Eye (tissue), 1 donor: Measurements from ENCODE around the gene NOS1AP.
"Not testable (repeated sequence)": the region's sequence is repeated elsewhere in the genome, so short reads cannot be mapped to it uniquely, and the experiment has no call there.

Experiments used
- DNase-seq: peaks from one replicate; pipeline ENCODE4 v3.0.0-alpha.2; 2015

NOS1AP gene

DNA sequence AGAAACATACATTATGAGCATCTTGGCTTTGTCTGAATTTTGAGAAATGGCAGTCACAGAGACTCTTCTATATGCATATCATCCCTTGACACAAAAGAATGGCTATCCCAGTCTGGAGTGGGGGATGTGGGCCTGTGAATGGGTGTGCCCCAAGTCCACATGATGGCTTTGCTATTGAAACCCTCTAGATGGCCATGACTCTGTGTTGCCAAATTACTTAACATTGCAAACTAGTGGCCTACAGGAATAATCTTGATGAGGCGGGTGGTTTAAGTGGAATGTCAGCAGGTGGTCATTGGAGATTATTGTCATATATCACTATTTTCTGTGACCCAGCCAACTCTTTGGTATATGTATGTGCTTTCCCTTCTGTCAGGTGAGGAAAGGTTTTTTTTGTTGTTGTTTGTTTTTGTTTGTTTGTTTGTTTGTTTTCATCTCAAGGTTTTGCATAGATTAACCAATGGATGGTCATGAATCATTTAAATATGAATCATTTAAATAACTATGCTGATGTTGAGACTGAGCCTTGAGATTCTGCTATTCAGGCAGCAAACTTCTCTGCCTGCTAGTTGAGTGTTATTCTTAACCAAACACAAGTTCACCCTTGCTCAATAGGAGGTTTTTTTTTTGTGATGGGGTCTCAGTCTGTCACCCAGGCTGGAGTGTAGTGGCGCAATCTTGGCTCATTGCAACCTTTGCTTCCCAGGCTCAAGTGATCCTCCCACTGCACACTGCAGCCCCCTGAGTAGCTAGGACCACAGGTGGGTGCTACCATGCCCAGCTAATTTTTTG lies 103.0 kb downstream of the NOS1AP start:
- DNase-seq, result no peak

DNA sequence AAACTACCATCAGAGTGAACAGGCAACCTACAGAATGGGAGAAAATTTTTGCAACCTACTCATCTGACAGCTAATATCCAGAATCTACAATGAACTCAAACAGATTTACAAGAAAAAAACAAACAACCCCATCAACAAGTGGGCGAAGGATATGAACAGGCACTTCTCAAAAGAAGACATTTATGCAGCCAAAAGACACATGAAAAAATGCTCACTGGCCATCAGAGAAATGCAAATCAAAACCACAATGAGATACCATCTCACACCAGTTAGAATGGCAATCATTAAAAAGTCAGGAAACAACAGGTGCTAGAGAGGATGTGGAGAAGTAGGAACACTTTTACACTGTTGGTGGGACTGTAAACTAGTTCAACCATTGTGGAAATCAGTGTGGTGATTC lies 104.1 kb downstream of the NOS1AP start:
- DNase-seq, result not testable (repeated sequence)

DNA sequence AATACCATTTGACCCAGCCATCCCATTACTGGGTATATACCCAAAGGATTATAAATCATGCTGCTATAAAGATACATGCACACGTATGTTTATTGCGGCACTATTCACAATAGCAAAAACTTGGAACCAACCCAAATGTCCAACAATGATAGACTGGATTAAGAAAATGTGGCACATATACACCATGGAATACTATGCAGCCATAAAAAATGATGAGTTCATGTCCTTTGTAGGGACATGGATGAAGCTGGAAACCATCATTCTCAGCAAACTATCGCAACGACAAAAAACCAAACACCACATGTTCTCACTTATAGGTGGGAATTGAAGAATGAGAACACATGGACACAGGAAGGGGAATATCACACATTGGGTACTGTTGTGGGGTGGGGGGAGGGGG lies 104.5 kb downstream of the NOS1AP start:
- DNase-seq, result not testable (repeated sequence)

DNA sequence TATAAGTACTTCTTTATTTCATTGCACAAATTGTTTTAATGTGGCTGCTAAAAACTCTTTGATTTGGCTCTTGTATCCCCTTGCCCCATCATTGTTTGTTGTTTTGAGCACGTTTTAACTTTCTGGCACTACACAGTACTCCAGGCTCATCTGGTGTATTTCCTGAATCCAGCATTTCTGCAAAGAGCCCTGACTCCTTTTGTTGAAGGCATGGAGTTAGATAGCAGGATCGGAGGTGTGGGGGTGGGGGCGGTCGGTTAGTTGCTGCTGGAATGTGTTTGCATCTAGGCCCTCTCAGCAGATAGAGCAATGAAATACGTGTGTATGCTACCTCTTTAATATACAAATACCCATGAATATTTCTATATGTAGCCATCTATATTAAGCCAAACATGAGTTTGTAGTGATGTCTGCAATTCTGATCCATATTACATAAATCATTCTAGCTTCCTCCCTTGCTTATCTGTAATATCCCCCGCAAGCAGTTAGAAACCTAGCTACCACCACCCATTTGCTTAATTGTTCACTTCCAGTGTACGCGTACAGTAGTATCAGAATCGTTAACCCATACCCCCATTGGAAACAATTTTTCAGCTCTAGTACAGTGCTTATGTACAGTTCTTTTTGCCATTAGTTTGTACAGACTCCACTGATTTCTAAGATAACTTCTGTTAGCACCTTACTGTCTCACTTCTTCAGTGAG lies 106.0 kb downstream of the NOS1AP start:
- DNase-seq, result no peak

DNA sequence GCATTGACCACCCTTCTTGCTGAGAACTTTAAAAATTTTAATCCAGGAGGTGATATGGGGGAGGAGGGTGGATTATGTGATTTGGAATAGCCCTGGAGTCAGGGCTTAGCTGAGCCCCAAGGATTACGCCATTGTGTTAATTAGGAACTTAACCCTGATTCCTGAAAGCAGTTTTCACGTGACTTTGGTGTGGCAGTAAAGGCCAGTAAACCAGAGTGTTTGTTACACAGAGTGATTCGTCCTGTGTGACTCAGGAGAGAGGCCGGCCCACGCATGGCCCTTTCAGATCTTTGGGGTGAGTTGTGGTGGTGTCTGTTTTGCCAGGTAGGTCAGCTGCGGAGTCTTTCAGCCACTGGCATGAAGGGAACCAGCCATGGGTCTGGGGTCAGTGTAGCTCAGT lies 107.6 kb downstream of the NOS1AP start:
- DNase-seq, result no peak

DNA sequence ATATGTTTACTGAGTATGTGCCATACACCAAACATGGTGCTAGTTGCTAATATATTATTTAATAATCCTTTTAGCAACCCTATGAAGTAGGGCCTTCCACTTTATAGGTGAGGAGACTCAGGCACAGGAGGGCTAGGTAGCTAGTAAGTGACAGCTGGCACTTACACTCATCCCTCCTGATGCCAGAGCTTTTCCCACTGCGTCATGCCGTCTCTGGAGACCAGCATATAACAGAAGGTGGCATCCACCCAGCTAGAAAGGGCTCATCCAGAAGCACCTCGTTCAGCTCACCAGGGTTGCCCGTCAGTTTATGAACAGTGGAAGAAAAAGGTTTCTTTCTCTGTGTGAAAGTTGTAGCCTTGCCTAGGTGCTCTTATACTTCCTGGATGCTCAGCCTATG lies 108.9 kb downstream of the NOS1AP start:
- DNase-seq, result no peak

DNA sequence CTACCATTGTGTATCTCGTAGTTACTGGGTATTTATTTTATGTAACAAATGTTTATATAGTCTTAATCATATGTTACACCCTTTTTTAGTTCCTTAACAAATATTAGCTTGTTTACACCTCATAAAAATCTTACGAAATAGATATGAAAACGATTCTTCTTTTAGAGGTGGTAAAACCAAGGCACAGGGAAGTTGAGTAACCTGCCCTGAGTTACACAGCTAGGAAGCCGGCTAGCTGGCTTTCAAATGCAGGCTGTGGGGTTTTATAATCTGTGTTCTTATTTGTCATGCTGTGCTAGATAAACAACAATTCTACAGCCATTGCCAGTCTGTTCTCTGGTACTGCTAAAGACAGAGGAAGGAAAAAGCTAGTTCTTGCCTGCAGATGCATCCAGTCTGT lies 109.6 kb downstream of the NOS1AP start:
- DNase-seq, result no peak

DNA sequence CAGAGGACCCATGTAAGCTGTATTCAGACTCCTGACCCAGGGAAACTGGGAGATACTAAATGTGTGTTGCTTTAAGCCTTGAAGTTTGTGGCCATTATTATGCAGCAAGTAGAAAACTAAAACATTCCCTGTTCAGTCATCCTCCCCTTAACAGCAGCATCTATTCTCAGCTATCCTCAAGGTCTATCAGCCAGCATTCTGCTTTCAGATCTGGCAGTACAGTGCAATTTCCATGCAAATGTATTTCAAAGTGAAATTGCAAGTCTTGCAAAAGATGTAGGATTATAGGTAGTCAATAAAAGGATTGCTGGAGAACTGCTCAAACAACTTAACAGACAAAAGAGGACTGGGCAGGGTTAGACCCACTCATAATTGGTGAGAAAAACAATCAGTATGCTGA lies 111.3 kb downstream of the NOS1AP start:
- DNase-seq, result no peak

DNA sequence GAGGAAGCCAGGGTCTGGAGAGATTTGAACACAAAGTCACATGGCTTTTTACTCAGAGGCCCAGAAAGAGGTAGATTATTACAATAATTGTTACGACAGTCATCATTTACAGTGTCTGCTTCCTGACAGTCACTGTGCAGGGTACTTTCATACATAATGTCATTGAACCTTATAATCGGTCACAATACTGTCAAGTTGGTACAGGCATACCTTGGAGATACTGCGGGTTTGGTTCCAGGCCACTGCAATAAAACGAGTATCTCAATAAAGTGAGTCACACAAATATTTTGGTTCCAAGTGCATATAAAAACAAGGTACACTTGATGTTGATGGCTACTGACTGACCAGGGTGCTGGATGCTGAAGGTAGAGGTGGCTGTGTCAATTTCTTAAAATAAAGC lies 112.6 kb downstream of the NOS1AP start:
- no peak for DNase-seq

DNA sequence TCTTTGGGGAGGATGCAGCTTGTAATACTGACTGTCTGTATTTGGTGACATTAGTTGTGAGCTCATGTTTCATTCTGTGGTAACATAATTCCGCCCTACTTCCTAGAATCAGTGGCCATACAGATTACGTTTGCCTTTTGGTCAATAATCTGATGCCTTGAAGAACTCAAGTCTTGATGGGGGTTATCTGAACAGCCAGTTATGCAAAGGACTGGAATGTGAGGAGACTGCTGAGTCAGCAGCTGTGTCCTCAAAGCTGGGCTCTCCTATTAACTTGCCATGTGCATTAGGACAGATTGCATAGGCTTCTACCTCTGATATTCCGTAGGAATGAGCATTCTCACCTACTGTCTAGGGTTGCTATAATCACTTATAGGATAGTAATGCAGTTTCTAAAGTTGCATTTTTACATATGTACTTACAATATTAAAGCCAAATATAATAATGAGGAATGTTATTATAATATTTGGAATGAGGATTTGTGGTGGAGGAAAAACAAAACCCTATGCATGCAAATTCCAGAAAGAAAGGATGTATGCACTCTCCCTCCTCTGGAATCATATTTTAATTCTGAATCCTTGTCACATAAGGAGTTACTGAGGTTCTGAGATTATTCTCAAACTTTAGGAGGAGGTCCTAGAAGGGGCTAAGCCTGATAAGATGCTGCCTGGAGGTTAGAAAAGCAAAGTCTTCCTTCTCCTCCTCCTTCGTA lies 116.0 kb downstream of the NOS1AP start:
- DNase-seq, result no peak

DNA sequence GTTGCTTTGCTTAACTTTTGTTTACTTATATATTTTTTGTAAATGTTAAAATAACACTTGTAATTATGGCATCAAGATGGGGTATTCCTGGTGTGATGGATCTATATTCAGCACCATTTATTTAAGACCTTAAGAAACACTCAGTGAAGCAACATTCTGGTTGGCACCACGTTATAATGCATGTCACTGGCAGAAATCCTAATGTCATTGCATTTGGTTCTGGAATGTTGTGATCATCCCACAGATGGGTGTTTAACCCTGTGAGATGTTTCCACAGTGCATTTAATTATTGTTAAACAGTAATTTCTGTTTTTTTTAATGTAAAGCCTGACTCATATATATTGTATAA lies 116.5 kb downstream of the NOS1AP start:
- DNase-seq, result no peak

DNA sequence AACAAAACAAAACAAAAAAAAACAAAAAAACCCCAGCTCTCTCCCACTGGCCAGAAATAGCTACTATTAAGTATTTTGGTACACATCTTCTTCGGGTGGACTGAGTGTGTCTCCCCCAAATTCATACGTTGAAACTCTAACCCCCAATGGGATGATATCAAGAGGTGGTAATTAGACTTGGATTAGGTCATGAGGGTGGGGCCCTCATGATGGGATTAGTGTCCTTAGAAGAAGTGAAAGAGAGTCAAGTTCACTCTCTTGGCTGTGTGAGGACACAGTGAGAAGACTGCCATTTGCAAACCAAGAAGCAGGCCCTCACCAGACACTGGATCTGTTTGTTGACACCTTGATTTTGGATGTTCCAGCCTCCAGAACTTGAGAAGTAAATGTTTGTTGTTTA lies 116.9 kb downstream of the NOS1AP start:
- no peak for DNase-seq

DNA sequence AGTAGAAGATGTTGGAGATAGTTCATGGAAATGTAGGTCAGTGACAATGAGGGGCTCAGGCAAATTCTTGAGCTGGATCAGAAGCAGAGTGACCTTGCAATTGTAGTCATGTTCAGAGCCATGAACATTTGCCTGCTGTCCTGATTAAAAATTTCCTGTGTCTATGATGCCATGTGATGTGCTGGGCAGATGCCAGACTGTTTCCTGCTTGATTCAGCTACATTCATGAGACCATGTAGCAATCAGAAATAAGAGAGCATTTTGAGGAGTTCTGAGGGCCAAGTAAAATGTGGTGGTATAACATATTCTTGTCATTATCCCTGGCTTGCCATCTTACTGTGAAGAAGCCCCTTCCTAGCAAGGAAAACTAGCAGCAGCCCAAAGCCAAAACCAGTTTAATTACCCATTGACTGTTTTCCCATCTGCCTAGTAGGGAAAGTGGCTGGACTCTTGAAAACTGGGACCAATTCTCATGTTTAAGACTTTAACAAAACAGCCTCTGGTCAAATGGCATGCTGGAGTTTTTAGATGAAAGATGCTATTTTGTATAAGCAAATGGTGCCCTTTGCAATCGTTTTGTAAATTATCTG lies 118.3 kb downstream of the NOS1AP start:
- DNase-seq, result no peak

DNA sequence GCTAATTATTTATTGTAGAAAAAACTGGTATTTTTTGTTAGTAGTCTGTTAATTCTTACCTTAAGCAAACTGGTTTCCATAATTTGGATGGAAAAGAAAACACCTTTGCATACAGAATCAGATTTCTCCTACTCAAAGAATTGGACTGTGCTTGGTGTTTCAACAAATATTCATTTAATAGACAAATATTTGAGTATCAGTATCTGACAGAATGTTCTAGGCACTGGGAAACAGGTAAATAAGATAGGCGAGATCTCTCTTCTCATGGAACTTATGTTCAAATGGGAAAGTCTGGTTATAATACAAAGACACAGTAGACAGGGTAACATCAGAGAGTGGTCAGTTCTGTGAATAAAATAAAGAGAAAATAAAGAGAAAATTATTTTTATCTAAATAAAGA lies 119.9 kb downstream of the NOS1AP start:
- DNase-seq, result no peak

DNA sequence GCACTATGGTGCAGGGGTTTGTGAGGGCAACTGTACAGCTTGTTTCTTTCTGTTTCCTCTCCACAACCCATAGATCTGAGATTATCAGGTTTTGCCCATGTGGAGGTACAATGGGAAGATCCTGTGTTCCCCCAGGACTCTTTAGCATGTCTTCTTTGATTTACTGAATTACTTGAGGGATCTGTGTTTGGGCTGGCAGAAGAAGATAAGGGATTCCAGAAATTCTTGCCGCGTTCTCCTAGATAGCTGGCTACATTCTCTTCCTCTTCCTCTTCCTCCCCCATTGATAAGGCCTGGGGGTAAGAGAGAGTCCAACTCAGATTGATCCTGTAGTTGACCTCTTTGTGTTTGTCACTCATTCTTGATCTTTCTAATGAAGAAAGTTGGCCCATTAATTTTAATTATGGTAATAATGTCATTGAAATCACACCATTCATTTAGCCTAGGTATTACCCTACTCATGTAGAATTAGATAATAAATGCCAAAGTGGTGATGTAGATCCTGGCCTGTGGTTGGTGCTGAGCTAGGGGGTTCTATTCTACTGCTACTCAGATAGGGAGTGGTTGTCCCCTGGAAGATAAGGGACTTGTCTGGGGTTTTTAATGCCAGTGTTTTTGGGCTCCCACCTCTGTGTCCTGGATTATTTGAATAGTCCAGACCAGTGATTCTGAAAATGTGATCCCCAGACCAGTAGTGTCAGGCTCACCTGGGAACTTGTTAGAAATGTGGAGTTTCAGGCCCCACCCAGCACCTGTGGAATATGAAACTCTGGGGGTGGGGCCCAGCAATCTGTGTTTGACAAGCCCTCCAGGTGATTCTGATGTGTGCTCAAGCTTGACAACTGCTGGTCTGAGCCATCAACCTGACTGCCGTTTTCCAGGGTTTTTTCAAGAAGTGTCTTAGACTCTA lies 122.2 kb downstream of the NOS1AP start:
- DNase-seq, result no peak

DNA sequence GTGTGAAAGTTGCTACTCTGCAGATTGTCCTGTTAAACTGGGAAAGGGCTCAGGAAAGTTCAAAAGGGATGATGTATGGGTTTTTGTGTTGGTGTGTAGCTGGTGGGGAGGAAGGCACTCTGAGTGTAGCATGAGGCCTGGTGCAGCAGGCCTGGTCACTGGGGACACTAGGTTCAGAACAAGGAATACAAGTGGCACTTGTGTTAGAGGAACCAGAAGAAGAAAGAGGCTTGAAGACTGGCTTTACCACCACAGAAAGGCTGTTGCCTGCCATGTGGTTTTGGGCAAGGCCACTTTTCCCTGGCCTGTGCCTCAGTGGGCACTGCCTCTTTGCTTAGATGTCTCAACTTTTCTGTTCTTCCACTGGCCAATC lies 122.8 kb downstream of the NOS1AP start:
- no peak for DNase-seq

DNA sequence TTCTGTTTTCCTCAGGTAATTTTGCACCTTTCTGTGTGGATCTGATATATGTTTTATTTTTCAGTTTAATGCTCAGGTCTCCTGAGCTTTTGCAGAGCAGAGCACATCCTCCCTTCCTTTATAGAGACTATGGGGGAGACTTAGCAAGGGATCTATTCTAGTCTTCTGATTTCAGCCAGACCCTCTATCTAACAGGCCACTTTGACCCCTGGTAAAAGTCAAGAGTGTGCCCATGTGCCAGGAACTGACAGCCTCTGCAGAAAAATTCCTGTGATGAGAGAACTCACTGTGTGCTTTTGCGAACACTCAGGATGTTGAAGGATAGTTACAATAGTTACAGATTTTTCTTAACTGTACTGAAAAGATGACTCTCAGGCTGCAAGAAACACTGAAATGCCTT lies 123.3 kb downstream of the NOS1AP start:
- no peak for DNase-seq

DNA sequence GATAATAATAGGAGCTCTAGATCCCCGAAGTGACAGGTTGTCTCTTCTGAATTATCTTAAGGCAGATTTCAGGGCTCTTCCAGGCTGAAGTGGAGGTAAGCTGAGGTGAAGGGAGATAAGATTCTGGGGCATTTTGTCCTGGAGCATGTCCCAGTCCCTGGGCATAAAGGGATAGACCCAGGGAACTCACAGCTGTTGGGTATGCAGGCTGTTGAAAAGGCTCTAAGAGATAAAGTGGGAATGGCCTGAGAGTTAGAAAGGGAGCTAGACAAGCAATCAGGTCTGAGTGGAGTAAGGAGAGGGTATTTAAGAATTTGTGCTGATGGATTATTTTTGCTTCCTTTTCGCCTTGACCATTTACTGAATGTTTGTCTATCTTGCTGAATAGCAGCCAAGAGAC lies 123.7 kb downstream of the NOS1AP start:
- no peak for DNase-seq

DNA sequence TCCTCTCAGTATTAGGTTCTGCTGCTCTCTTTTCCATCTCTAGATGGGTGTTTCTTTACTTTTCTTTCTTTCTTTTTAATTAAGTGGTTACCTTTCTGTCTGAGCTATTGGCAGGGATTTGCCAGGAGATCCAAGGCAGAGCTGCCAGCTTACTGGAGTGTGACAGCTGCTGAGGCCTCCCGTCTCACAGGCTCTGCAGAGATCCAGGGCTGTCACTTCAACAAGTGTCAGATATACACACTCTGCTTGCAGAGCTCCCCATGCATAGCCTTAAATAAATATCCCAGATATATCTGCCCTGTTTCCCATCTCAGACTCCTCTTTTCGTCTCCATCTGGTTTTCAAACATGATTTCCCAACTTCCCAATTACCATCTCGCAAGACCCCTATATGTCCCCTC lies 124.3 kb downstream of the NOS1AP start:
- no peak for DNase-seq

DNA sequence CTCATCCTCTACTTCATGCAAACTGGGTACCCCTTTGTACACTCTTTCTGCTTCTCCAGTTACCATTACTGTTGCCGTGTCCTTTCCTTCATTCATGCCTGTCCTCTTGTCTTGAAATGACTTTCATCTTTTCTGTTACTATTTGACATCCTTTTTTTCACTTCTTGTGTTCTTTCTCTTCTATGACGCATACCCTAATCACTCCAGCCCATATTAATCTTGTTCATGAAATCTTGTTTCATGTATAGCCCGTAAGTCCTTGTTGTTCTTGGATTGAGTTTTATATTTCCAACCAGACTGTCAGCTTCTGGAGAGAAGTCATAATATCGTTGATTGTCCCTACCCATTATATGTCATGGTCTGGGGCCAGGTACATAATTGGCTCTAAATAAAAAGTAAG lies 126.1 kb downstream of the NOS1AP start:
- DNase-seq, result no peak

DNA sequence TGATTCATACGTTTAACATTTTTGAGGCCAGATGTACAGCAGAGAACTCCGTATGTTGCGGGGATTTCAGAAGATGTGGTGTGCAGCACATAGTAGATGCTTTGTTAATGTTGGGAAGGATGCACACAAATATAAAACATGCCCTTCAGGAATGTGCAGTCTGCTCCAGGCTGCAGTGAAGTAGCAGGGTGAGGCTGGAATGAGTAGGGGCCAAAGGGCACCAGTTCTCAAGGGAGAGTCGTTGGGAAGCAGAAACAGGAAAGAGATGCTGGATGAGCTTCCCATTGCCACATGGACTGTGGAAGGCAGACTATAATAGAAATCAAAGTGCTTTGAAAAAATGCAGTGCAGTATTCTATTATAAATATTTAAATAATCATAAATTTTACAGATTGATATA lies 126.9 kb downstream of the NOS1AP start:
- DNase-seq, result no peak

DNA sequence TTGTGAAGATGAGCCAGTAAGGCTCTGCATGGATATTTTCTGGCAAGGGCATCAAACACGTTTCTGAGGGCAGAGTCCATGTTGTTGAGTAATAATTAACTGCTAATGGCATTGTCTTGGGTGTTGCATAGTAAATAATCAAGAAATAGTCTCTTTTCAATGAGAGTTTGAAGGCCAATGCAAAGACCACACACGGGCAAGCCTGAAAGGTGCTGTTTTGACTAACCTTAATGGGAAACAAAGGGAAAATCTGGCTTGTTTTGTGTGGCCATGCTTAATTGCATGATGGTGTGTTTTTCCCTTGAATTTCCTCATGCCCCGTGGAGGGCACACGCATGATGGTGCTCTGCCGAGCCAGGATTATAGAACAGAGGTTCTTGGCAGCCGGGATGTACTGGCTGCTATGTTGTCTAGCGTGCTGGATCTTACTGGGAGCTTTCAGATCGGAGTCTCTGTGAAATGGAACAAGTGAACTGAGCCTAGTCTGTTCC lies 127.6 kb downstream of the NOS1AP start:
- DNase-seq, result no peak
